HCT116 (cell line): ENCODE results near the gene SNCA.

Experiments
- EZH2 ChIP-seq: fragments of 200-600 bp; sonication (generic); IDR thresholded peaks from 2 replicates; pipeline ENCODE4 v1.6.1; 2017; ENCODE audit warnings: antibody characterized with exemption, mixed run types
- TF ChIP-seq, protein P1 (sequence below), 3 experiments: fragments of 200-600 bp in 1 of 3; sonication (generic) in 1 of 3; IDR thresholded peaks in 2 of 3; conservative IDR thresholded peaks in 1 of 3; 2 replicates each; pipeline ENCODE4 v1.5.1; 2012 to 2017; ENCODE audit warnings: low read depth in 2 of 3, low read length in 2 of 3, antibody characterized with exemption in 1 of 3, borderline replicate concordance in 1 of 3, control low read depth in 1 of 3, mild to moderate bottlenecking in 1 of 3, mixed read lengths in 1 of 3, mixed run types in 1 of 3, moderate library complexity in 1 of 3; ENCODE audit not compliant: insufficient read depth in 1 of 3

DNA sequence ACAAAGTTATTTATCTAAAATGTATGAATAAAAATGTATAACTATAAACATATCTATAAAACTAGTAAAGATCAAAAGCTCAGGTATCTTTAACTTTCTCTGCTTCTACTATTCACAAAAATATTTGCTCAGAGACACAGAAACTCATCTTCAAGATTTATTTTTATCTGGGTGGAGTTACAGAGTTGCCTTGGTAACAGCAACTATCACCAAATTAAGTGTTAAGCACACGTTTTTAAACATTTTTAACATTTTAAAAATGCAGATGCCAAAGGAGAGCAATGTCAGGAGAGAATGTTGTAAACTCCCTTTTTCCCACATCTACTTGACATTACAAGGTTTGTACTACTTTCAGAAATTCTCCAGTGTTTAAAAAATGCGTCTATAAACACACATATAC is 71.4 kb downstream of the SNCA start:
- TF ChIP-seq, protein P1, sequence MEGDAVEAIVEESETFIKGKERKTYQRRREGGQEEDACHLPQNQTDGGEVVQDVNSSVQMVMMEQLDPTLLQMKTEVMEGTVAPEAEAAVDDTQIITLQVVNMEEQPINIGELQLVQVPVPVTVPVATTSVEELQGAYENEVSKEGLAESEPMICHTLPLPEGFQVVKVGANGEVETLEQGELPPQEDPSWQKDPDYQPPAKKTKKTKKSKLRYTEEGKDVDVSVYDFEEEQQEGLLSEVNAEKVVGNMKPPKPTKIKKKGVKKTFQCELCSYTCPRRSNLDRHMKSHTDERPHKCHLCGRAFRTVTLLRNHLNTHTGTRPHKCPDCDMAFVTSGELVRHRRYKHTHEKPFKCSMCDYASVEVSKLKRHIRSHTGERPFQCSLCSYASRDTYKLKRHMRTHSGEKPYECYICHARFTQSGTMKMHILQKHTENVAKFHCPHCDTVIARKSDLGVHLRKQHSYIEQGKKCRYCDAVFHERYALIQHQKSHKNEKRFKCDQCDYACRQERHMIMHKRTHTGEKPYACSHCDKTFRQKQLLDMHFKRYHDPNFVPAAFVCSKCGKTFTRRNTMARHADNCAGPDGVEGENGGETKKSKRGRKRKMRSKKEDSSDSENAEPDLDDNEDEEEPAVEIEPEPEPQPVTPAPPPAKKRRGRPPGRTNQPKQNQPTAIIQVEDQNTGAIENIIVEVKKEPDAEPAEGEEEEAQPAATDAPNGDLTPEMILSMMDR (IDR thresholded peaks at IDR 0.05 in 2 of 3, conservative IDR thresholded peaks at IDR 0.05 in 1 of 3; ENCODE audit: borderline replicate concordance in 1 of 3, insufficient read depth in 1 of 3, low read depth in 2 of 3, low read length in 2 of 3) = no peak
- TF ChIP-seq EZH2 = no peak
